D721Med (cell line): ENCODE measurements around the gene CCDC91.

ENCODE experiments used
- DNase-seq: peaks from one replicate; pipeline ENCODE4 v3.0.0; 2011; ENCODE audit warnings: low spot score; ENCODE audit not compliant: insufficient read length
- FAIRE-seq: peaks from 2 replicates; lab custom pipeline; 2011; peaks lifted over from hg19 to GRCh38; lab: Jason Lieb, UNC
- CTCF ChIP-seq: IDR thresholded peaks from 2 replicates; pipeline ENCODE4 v1.5.1; 2012; ENCODE audit warnings: mild to moderate bottlenecking, control low read depth; ENCODE audit not compliant: insufficient read depth; ENCODE audit errors: missing control alignments

The CCDC91 gene

GRCh38 chr12:28242129-28242495, 51.9 kb downstream of the CCDC91 start:
- FAIRE-seq (no peak), DNase-seq (no peak)
- TF ChIP-seq CTCF, result no peak

- FAIRE-seq (no peak), DNase-seq (no peak)
- no peak for TF ChIP-seq CTCF
These were observed 52.4 kb downstream of the CCDC91 start for GRCh38 chr12:28242496-28243309.

GRCh38 chr12:28243310-28243633, 53.0 kb downstream of the CCDC91 start:
- no peak for TF ChIP-seq CTCF
- DNase-seq (no peak), FAIRE-seq (no peak)

GRCh38 chr12:28247806-28248205, 57.5 kb downstream of the CCDC91 start:
- TF ChIP-seq CTCF, result no peak
- FAIRE-seq (no peak), DNase-seq (no peak)

- FAIRE-seq, result no peak
These were observed 58.4 kb downstream of the CCDC91 start for GRCh38 chr12:28248555-28249145.

GRCh38 chr12:28253161-28253641, 62.9 kb downstream of the CCDC91 start:
- DNase-seq (no peak), FAIRE-seq (no peak)
- TF ChIP-seq CTCF, result no peak

More at GRCh38 chr12:28248555-28249145, 58.4 kb downstream of the CCDC91 start:
- no peak for DNase-seq
- TF ChIP-seq CTCF, result no peak

- DNase-seq (no peak), FAIRE-seq (no peak)
- TF ChIP-seq CTCF, result no peak
These were observed 67.2 kb downstream of the CCDC91 start for GRCh38 chr12:28257411-28257810.
